Fibroblast of the aortic adventitia (primary cell): Measurements from ENCODE around the gene GRK1. TPM values are rescaled to one million over a fixed set of nuclear protein-coding genes. Genes with fewer than 3 reads are reported as not detected.

Source experiments
- DNase-seq: peaks from one replicate; pipeline ENCODE4 v3.0.0-alpha.2; 2010; ENCODE audit warnings: low read depth
- H3K4me3 ChIP-seq: 2 replicates; pipeline ENCODE4 v1.5.1; 2011; ENCODE audit warnings: low read depth, mild to moderate bottlenecking, control low read depth, low read length, moderate library complexity
- CTCF ChIP-seq: IDR thresholded peaks from 2 replicates; pipeline ENCODE4 v1.5.1; 2011; ENCODE audit warnings: mild to moderate bottlenecking, low read length, control low read depth, inconsistent platforms; ENCODE audit not compliant: insufficient read depth
- total RNA-seq: library from RNA; depleted of rRNA; stranded (reverse); fragments of >200 nt; gene quantifications from 2 replicates; pipeline ENCODE4 v1.2.3, GENCODE V29; 2012; ENCODE audit warnings: low replicate concordance

GRK1 gene
- total RNA-seq, 1 donor = not detected

- DNase-seq = no peak
- TF ChIP-seq CTCF = no peak
- no peak overlapping the region for H3K4me3 ChIP-seq
Measured at GRCh38 chr13:113633485-113633873, 33.5 kb upstream of the GRK1 start.

GRCh38 chr13:113634279-113635047 lies 32.6 kb upstream of the GRK1 start:
- no peak for TF ChIP-seq CTCF
- no peak for DNase-seq
- H3K4me3 ChIP-seq = no peak overlapping the region

- no peak for DNase-seq
- no peak for TF ChIP-seq CTCF
- H3K4me3 ChIP-seq = no peak overlapping the region
Measured at GRCh38 chr13:113635048-113635420, 32.0 kb upstream of the GRK1 start.

- no peak for DNase-seq
- no peak overlapping the region for H3K4me3 ChIP-seq
- no peak for TF ChIP-seq CTCF
Measured at GRCh38 chr13:113635709-113636108, 31.3 kb upstream of the GRK1 start.

GRCh38 chr13:113636266-113636963 lies 30.6 kb upstream of the GRK1 start:
- no peak for DNase-seq
- no peak overlapping the region for H3K4me3 ChIP-seq
- no peak for TF ChIP-seq CTCF

GRCh38 chr13:113637262-113638160 lies 29.5 kb upstream of the GRK1 start:
- no peak for TF ChIP-seq CTCF
- no peak overlapping the region for H3K4me3 ChIP-seq
- no peak for DNase-seq
